Tracheal epithelial cell (primary cell): ENCODE results near the gene MBTPS1. TPM values are rescaled to one million over a fixed set of nuclear protein-coding genes. Genes with fewer than 3 reads are reported as not detected.

ENCODE experiments used
- total RNA-seq: library from RNA; depleted of rRNA; stranded (reverse); fragments of >200 nt; gene quantifications from 2 replicates; pipeline ENCODE4 v1.2.1, GENCODE V29; 2014

The MBTPS1 gene
- 58.6 and 63.3 TPM in 2 replicates for total RNA-seq

GRCh38 chr16:84116720-84117493 is at the start of gene MBTPS1:
TSS of gene MBTPS1 (minus strand) at chr16:84116942. CDS start at chr16:84101783, 15,159 bp downstream.

GRCh38 chr16:84144859-84145639 is 28.3 kb upstream of the MBTPS1 start, which contains the start of the genes DNAAF1 and HSDL1:
TSS of gene DNAAF1 (plus strand) at chr16:84145308. CDS start at chr16:84145441, 133 bp downstream.
TSS of gene HSDL1 (minus strand) at chr16:84145177. CDS start at chr16:84131321, 13,856 bp downstream.

GRCh38 chr16:84042308-84042878 is 74.3 kb downstream of the MBTPS1 start, which contains the start of gene SLC38A8:
TSS of gene SLC38A8 (minus strand) at chr16:84042795. CDS start at chr16:84042157, 638 bp downstream.

Other genes starting within 250 kb of the MBTPS1 start
- gene MLYCD, start 217.8 kb downstream of the MBTPS1 start, total RNA-seq: 2.2 and 3.0 TPM in 2 replicates
- gene OSGIN1, start 163.7 kb downstream of the MBTPS1 start, total RNA-seq: 1.7 and 1.9 TPM in 2 replicates
- gene NECAB2, start 148.7 kb downstream of the MBTPS1 start, total RNA-seq: not detected in 2 replicates
- not detected in 2 replicates for gene SLC38A8, start 74.1 kb downstream of the MBTPS1 start, total RNA-seq
- gene HSDL1, start 28.2 kb upstream of the MBTPS1 start, total RNA-seq: 25.1 and 28.6 TPM in 2 replicates
- not detected in 2 replicates for gene DNAAF1, start 28.4 kb upstream of the MBTPS1 start, total RNA-seq
- gene TAF1C, start 70.1 kb upstream of the MBTPS1 start, total RNA-seq: 5.3 and 11.5 TPM in 2 replicates
- not detected in 2 replicates for gene ADAD2, start 74.2 kb upstream of the MBTPS1 start, total RNA-seq
- not detected in 2 replicates for gene KCNG4, start 123.1 kb upstream of the MBTPS1 start, total RNA-seq
- gene WFDC1, start 177.9 kb upstream of the MBTPS1 start, total RNA-seq: not detected in 2 replicates